Liver (tissue), 9 donors: ENCODE measurements around the gene ZNF532. TPM values are rescaled to one million over a fixed set of nuclear protein-coding genes. Genes with fewer than 3 reads are reported as not detected.
A peak's percentile ranks its signal among the peaks of the same experiment; 100 is the strongest.

ENCODE experiments used
- DNase-seq: peaks from one replicate; pipeline ENCODE4 v3.0.0-alpha.2; 2017; ENCODE audit warnings: low spot score
- H3K27ac ChIP-seq, 2 donors: one replicate each; pipeline ENCODE4 v1.7.0; 2013; ENCODE audit warnings: inconsistent platforms in 2 of 2, low read length in 2 of 2, control low read depth in 1 of 2, low read depth in 1 of 2, mild to moderate bottlenecking in 1 of 2
- H3K27me3 ChIP-seq, 4 donors: one replicate each; pipeline versions ENCODE4 v1.6.1 to v1.7.0; 2013; ENCODE audit warnings: low read length in 3 of 4, inconsistent platforms in 1 of 4, mild to moderate bottlenecking in 1 of 4, moderate library complexity in 1 of 4; ENCODE audit not compliant: control insufficient read depth in 4 of 4, insufficient read depth in 4 of 4
- H3K36me3 ChIP-seq, 4 donors: one replicate each; pipeline versions ENCODE4 v1.6.1 to v1.7.0; 2013; ENCODE audit warnings: low read length in 3 of 4, mild to moderate bottlenecking in 3 of 4, low read depth in 1 of 4, moderate library complexity in 1 of 4; ENCODE audit not compliant: control insufficient read depth in 4 of 4, insufficient read depth in 3 of 4
- H3K4me1 ChIP-seq, 4 donors: one replicate each; pipeline versions ENCODE4 v1.6.1 to v1.7.0; 2013; ENCODE audit warnings: low read length in 3 of 4, mild to moderate bottlenecking in 3 of 4, moderate library complexity in 1 of 4; ENCODE audit not compliant: control insufficient read depth in 4 of 4, insufficient read depth in 4 of 4
- H3K4me3 ChIP-seq, 3 donors: one replicate each; pipeline versions ENCODE4 v1.6.1 to v1.7.0; 2013; ENCODE audit warnings: low read length in 3 of 3, control low read depth in 1 of 3, low read depth in 1 of 3, mild to moderate bottlenecking in 1 of 3
- H3K9ac ChIP-seq, 2 donors: one replicate each; pipeline ENCODE4 v1.7.0; 2013; ENCODE audit warnings: low read length in 2 of 2, mild to moderate bottlenecking in 2 of 2, moderate library complexity in 2 of 2, control low read depth in 1 of 2, low read depth in 1 of 2
- H3K9me3 ChIP-seq, 4 donors: one replicate each; pipeline versions ENCODE4 v1.6.1 to v1.7.0; 2013; ENCODE audit warnings: low read length in 3 of 4; ENCODE audit not compliant: control insufficient read depth in 4 of 4
- FOXA1 ChIP-seq: IDR thresholded peaks from 2 replicates; pipeline ENCODE4 v1.6.1; 2016; ENCODE audit warnings: antibody characterized with exemption
- GABPA ChIP-seq, 2 donors: IDR thresholded peaks in 1 of 2; conservative IDR thresholded peaks in 1 of 2; 2 replicates each; pipeline ENCODE4 v1.6.1; 2016; ENCODE audit warnings: antibody characterized with exemption in 2 of 2, mild to moderate bottlenecking in 1 of 2, moderate library complexity in 1 of 2
- HNF4A ChIP-seq, 2 donors: conservative IDR thresholded peaks; 2 replicates each; pipeline ENCODE4 v1.6.1; 2016; ENCODE audit warnings: antibody characterized with exemption in 2 of 2, mild to moderate bottlenecking in 2 of 2
- HNF4G ChIP-seq: IDR thresholded peaks from 2 replicates; pipeline ENCODE4 v1.6.1; 2016; ENCODE audit warnings: antibody characterized with exemption
- JUND ChIP-seq, 2 donors: IDR thresholded peaks; 2 replicates each; pipeline ENCODE4 v1.6.1; 2016; ENCODE audit warnings: antibody characterized with exemption in 2 of 2
- NR2F2 ChIP-seq: IDR thresholded peaks from 2 replicates; pipeline ENCODE4 v1.6.1; 2016; ENCODE audit warnings: antibody characterized with exemption
- RXRA ChIP-seq, 2 donors: IDR thresholded peaks; 2 replicates each; pipeline ENCODE4 v1.6.1; 2017 to 2018; ENCODE audit warnings: antibody characterized with exemption in 2 of 2, mild to moderate bottlenecking in 1 of 2
- SP1 ChIP-seq: IDR thresholded peaks from 2 replicates; pipeline ENCODE4 v1.6.1; 2018; ENCODE audit warnings: antibody characterized with exemption, mild to moderate bottlenecking
- TAF1 ChIP-seq: conservative IDR thresholded peaks from 2 replicates; pipeline ENCODE4 v1.6.1; 2016; ENCODE audit warnings: antibody characterized with exemption, mild to moderate bottlenecking
- YY1 ChIP-seq: IDR thresholded peaks from 2 replicates; pipeline ENCODE4 v1.6.1; 2016; ENCODE audit warnings: antibody characterized with exemption, mild to moderate bottlenecking
- WGBS: extraction: QIAGEN DNeasy Blood & Tissue Kit; methylation state at CpG from one replicate; pipeline ENCODE4 v1.1.7; 2013; 5-methylcytosine and 5-hydroxymethylcytosine counted together
- polyA plus RNA-seq, 2 donors: library from polyadenylated mRNA; stranded (reverse) in 1 of 2; unstranded in 1 of 2; fragments of 200-250 nt in 1 of 2; fragments of >200 nt in 1 of 2; fragmentation: Nextera tagmentation in 1 of 2; extraction: Ambion mirVana in 1 of 2; gene quantifications; one replicate each; pipeline versions ENCODE4 v1.2.1 to v1.2.3, GENCODE V29; 2013 to 2015
- total RNA-seq, 2 donors: library from RNA; depleted of rRNA; stranded (reverse); fragments of >200 nt; gene quantifications; one replicate each; pipeline ENCODE4 v1.2.3, GENCODE V29; 2014
- TF ChIP-seq, protein P1 (sequence below): IDR thresholded peaks from 2 replicates; pipeline ENCODE4 v1.6.1; 2016; ENCODE audit warnings: antibody characterized with exemption, mild to moderate bottlenecking
- TF ChIP-seq, protein P2 (sequence below): IDR thresholded peaks from 2 replicates; pipeline ENCODE4 v1.6.1; 2016; ENCODE audit warnings: antibody characterized with exemption
- TF ChIP-seq, protein P3 (sequence below): IDR thresholded peaks from 2 replicates; pipeline ENCODE4 v1.6.1; 2016; ENCODE audit warnings: antibody characterized with exemption
- TF ChIP-seq, protein P4 (sequence below): IDR thresholded peaks from 2 replicates; pipeline ENCODE4 v1.6.1; 2016; ENCODE audit warnings: antibody characterized with exemption
- TF ChIP-seq, protein P5 (sequence below): fragments of 150-350 bp; IDR thresholded peaks from 2 replicates; pipeline ENCODE4 v1.5.1; 2017; ENCODE audit warnings: improper control_type of control experiment, low read depth, low read length; ENCODE audit not compliant: missing input control
- donor health status: healthy.
- donor health status: healthy.
- donor health status: healthy.
- donor health status: healthy.
- donor health status: healthy.

The ZNF532 gene
- total and polyA plus RNA-seq, 4 donors: 0.68 to 5.6 (median 2.5) TPM

DNA sequence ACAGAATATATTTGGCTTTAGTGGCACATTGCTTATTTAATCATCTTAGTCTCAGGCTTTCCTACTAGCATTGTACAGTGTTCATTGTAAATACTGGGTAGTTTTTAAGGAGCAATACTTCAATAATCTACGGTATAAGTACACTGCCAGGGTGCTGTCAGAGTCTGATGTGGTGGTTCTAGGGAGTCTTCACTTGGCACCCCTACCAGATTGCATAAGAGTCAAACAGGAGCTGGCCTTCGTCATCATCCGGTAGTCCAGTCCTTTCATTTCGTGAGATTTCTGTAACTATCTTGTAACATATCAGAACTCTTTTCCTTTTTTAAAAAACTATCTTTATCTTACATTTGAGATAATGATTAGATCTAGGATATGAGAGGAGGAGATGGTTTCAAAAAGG, 91.1 kb downstream of the ZNF532 start:
- Histone ChIP-seq H3K4me3 (no peak overlapping the region), H3K9ac (no peak overlapping the region), H3K27me3 (no peaks in the 10 kb centered on the region), H3K36me3 (peaks cover 0 to 3% (median 0%) of the 10 kb centered on the region in 4 donors), H3K27ac (no peak overlapping the region), H3K4me1 (peaks cover 0 to 16% (median 9%) of the 10 kb centered on the region in 4 donors), H3K9me3 (no peaks in the 10 kb centered on the region)
- 38% methylated on average over 4 of the region's 4 CpGs for WGBS
- TF ChIP-seq HNF4A (conservative IDR thresholded peaks at IDR 0.05) (peak in 1 of 2 donors; percentile 26), NR2F2 (no peak), JUND (IDR thresholded peaks at IDR 0.05) (peak in 1 of 2 donors; percentile 30), GABPA (IDR thresholded peaks at IDR 0.05 in 1 of 2, conservative IDR thresholded peaks at IDR 0.05 in 1 of 2) (no peak), HNF4G (no peak)
- no peak for DNase-seq

DNA sequence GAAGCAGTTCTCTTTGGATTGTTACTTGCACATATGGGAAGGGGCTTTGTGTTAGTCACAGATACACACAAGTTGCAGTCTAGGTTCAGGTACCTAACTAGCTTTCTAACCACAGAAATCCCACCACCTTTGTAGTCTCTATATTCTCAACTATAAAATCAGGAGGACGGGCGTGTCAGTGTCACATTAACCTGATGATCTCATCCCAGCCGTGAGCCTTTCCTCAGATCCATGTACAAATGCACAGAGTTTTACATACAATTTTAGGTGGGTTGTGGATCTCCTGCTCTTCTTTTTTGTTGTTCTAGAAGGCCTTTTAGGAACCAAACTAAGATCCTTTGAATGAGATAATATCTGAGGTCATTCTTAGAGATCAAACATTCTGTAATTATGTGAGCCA, 94.0 kb downstream of the ZNF532 start:
- H3K9ac ChIP-seq: no peak overlapping the region
- H3K27me3 ChIP-seq: no peaks in the 10 kb centered on the region
- no peak overlapping the region for H3K4me3 ChIP-seq
- TF ChIP-seq YY1 (no peak), TAF1 (no peak), HNF4A (conservative IDR thresholded peaks at IDR 0.05) (no peak), JUND (IDR thresholded peaks at IDR 0.05) (no peak), FOXA1 (no peak), GABPA (IDR thresholded peaks at IDR 0.05 in 1 of 2, conservative IDR thresholded peaks at IDR 0.05 in 1 of 2) (no peak), RXRA (IDR thresholded peaks at IDR 0.05) (no peak), SP1 (no peak)
- TF ChIP-seq, protein P1, sequence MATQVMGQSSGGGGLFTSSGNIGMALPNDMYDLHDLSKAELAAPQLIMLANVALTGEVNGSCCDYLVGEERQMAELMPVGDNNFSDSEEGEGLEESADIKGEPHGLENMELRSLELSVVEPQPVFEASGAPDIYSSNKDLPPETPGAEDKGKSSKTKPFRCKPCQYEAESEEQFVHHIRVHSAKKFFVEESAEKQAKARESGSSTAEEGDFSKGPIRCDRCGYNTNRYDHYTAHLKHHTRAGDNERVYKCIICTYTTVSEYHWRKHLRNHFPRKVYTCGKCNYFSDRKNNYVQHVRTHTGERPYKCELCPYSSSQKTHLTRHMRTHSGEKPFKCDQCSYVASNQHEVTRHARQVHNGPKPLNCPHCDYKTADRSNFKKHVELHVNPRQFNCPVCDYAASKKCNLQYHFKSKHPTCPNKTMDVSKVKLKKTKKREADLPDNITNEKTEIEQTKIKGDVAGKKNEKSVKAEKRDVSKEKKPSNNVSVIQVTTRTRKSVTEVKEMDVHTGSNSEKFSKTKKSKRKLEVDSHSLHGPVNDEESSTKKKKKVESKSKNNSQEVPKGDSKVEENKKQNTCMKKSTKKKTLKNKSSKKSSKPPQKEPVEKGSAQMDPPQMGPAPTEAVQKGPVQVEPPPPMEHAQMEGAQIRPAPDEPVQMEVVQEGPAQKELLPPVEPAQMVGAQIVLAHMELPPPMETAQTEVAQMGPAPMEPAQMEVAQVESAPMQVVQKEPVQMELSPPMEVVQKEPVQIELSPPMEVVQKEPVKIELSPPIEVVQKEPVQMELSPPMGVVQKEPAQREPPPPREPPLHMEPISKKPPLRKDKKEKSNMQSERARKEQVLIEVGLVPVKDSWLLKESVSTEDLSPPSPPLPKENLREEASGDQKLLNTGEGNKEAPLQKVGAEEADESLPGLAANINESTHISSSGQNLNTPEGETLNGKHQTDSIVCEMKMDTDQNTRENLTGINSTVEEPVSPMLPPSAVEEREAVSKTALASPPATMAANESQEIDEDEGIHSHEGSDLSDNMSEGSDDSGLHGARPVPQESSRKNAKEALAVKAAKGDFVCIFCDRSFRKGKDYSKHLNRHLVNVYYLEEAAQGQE: no peak
- TF ChIP-seq, protein P2, sequence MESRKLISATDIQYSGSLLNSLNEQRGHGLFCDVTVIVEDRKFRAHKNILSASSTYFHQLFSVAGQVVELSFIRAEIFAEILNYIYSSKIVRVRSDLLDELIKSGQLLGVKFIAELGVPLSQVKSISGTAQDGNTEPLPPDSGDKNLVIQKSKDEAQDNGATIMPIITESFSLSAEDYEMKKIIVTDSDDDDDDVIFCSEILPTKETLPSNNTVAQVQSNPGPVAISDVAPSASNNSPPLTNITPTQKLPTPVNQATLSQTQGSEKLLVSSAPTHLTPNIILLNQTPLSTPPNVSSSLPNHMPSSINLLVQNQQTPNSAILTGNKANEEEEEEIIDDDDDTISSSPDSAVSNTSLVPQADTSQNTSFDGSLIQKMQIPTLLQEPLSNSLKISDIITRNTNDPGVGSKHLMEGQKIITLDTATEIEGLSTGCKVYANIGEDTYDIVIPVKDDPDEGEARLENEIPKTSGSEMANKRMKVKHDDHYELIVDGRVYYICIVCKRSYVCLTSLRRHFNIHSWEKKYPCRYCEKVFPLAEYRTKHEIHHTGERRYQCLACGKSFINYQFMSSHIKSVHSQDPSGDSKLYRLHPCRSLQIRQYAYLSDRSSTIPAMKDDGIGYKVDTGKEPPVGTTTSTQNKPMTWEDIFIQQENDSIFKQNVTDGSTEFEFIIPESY: no peak
- TF ChIP-seq, protein P3, sequence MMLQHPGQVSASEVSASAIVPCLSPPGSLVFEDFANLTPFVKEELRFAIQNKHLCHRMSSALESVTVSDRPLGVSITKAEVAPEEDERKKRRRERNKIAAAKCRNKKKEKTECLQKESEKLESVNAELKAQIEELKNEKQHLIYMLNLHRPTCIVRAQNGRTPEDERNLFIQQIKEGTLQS: no peak
- TF ChIP-seq, protein P4, sequence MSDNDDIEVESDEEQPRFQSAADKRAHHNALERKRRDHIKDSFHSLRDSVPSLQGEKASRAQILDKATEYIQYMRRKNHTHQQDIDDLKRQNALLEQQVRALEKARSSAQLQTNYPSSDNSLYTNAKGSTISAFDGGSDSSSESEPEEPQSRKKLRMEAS: no peak
- TF ChIP-seq, protein P5, sequence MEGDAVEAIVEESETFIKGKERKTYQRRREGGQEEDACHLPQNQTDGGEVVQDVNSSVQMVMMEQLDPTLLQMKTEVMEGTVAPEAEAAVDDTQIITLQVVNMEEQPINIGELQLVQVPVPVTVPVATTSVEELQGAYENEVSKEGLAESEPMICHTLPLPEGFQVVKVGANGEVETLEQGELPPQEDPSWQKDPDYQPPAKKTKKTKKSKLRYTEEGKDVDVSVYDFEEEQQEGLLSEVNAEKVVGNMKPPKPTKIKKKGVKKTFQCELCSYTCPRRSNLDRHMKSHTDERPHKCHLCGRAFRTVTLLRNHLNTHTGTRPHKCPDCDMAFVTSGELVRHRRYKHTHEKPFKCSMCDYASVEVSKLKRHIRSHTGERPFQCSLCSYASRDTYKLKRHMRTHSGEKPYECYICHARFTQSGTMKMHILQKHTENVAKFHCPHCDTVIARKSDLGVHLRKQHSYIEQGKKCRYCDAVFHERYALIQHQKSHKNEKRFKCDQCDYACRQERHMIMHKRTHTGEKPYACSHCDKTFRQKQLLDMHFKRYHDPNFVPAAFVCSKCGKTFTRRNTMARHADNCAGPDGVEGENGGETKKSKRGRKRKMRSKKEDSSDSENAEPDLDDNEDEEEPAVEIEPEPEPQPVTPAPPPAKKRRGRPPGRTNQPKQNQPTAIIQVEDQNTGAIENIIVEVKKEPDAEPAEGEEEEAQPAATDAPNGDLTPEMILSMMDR: no peak
- no peak for DNase-seq
- H3K36me3 ChIP-seq: peaks cover 0 to 3% (median 0%) of the 10 kb centered on the region in 4 donors
- no peaks in the 10 kb centered on the region for H3K9me3 ChIP-seq
- WGBS: 88% methylated on average over 3 of the region's 3 CpGs
- H3K4me1 ChIP-seq: peaks cover 0 to 8% (median 4%) of the 10 kb centered on the region in 4 donors
- no peak overlapping the region for H3K27ac ChIP-seq
